Central memory CD8-positive, alpha-beta T cell (primary cell): ENCODE measurements around the gene KNOP1.
A peak's percentile ranks its signal among the peaks of the same experiment; 100 is the strongest.
"Not testable (repeated sequence)": the region's sequence is repeated elsewhere in the genome, so short reads cannot be mapped to it uniquely, and the experiment has no call there.

Source experiments
- ATAC-seq: fragments of 150-1000 bp; cut with Tn5 transposase; replicated peaks from 2 replicates; pipeline ENCODE4 v1.10.0; 2022; ENCODE audit warnings: mild to moderate bottlenecking, moderate FRiP score, moderate number of reproducible peaks; ENCODE audit not compliant: poor library complexity, severe bottlenecking; ENCODE audit errors: extremely low read depth
- DNase-seq, 2 donors: peaks; one replicate each; pipeline ENCODE4 v3.0.0; 2021; ENCODE audit warnings: low spot score in 2 of 2
- H3K27ac Mint-ChIP-seq: one replicate; pipeline ENCODE4 v1.8.0; 2022; ENCODE audit warnings: low read depth, mild to moderate bottlenecking, moderate library complexity, mixed read lengths
- H3K27me3 Mint-ChIP-seq: one replicate; pipeline ENCODE4 v1.8.0; 2022; ENCODE audit warnings: mixed read lengths
- H3K36me3 Mint-ChIP-seq: one replicate; pipeline ENCODE4 v1.8.0; 2022; ENCODE audit warnings: mild to moderate bottlenecking, moderate library complexity, mixed read lengths; ENCODE audit not compliant: insufficient read depth
- H3K4me1 Mint-ChIP-seq: one replicate; pipeline ENCODE4 v1.8.0; 2022; ENCODE audit warnings: mixed read lengths
- H3K4me3 Mint-ChIP-seq: one replicate; pipeline ENCODE4 v1.8.0; 2022; ENCODE audit warnings: mild to moderate bottlenecking, moderate library complexity, mixed read lengths
- H3K9me3 Mint-ChIP-seq: one replicate; pipeline ENCODE4 v1.8.0; 2022; ENCODE audit warnings: mixed read lengths

KNOP1 gene

GRCh38 chr16:19728636-19728965 lies 10.6 kb upstream of the KNOP1 start:
- ATAC-seq (no peak), DNase-seq (no peak)
- Mint-ChIP-seq H3K27ac (no peak overlapping the region), H3K36me3 (peaks cover under 1% of the 10 kb centered on the region), H3K4me3 (no peak overlapping the region), H3K27me3 (no peaks in the 10 kb centered on the region), H3K9me3 (no peaks in the 10 kb centered on the region), H3K4me1 (peaks cover 6% of the 10 kb centered on the region)

DNA sequence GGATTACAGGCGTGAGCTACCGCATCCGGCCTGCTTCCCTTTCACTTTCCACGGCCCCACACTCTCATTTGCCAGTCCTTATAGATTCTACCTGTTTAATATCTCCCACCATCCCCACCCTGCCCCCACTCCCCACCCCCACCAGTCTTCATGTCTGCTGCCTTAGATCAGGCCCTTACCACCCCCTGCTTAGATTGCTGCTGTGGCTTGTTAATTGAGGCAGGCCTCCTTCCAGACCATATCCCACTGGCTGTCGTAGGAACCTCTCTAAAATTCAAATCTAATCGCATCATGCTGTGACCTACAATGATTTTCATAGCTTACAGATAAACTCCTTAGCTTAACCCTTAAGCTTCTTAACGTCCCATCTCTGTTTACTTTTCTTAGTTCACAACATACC lies 5.0 kb upstream of the KNOP1 start:
- no peaks in the 10 kb centered on the region for H3K9me3 Mint-ChIP-seq
- peaks cover 6% of the 10 kb centered on the region for H3K36me3 Mint-ChIP-seq
- DNase-seq (no peak), ATAC-seq (no peak)
- H3K27me3 Mint-ChIP-seq: no peaks in the 10 kb centered on the region
- H3K4me1 Mint-ChIP-seq: peaks cover 6% of the 10 kb centered on the region
- no peak overlapping the region for H3K4me3 Mint-ChIP-seq
- no peak overlapping the region for H3K27ac Mint-ChIP-seq

DNA sequence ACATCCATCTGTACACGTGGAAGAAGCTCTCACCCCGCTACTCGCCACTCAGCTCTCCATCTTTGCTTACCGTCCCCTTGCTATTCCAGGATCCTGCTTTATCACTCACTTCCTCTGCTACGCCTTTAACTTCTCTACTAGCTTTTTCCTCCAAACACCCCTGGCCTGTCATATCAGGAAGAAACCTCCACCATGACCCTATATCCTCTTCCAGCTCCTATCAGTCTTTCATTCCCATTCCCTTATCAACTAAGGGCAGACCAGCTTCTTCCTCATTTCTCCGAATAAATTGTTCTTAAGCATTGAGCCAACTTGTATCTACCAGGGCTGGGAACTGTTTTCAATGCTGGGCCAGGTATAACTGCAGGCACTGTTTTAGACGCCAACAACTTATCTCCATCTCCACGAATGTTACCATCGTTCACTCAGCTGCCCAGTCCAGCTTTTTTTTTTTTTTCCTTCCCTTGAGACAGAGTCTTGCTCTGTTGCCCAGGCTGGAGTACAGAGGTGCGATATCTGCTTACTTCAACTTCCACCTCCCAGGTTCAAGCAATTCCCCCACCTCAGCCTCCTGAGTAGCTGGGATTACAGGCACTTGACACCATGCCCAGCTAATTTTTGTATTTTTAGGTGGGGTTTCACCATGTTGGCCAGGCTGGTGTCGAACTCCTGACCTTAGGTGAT lies 4.4 kb upstream of the KNOP1 start:
- peaks cover 10% of the 10 kb centered on the region for H3K36me3 Mint-ChIP-seq
- H3K4me3 Mint-ChIP-seq: no peak overlapping the region
- H3K27ac Mint-ChIP-seq: no peak overlapping the region
- no peaks in the 10 kb centered on the region for H3K27me3 Mint-ChIP-seq
- peaks cover 3% of the 10 kb centered on the region for H3K4me1 Mint-ChIP-seq
- no peak for DNase-seq
- no peaks in the 10 kb centered on the region for H3K9me3 Mint-ChIP-seq
- no peak for ATAC-seq

DNA sequence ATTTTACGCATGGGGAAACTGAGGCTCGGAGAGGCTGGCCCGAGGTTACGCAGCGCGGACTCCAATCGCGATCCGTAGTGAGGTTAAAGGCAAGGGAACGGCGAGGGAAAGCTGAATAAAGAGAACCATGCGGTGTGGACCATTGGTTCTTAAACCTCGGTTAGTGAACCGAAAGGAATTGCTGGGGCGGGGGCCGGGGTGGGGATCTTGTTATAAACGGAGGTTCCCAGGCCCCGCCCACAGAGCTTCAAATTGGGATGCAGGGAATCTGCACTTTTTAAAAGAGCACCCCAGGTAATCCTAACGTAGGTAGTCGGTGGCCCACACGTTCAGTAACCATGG lies 568 bp upstream of the KNOP1 start:
- Mint-ChIP-seq H3K27ac (no peak overlapping the region), H3K4me1 (peaks cover 24% of the 10 kb centered on the region), H3K4me3 (peak overlapping the region; percentile 95), H3K9me3 (no peaks in the 10 kb centered on the region), H3K36me3 (peaks cover 21% of the 10 kb centered on the region), H3K27me3 (no peaks in the 10 kb centered on the region)
- no peak for DNase-seq
- no peak for ATAC-seq

GRCh38 chr16:19717314-19717713 lies 713 bp downstream of the KNOP1 start:
- peaks cover 24% of the 10 kb centered on the region for H3K4me1 Mint-ChIP-seq
- ATAC-seq: no peak
- no peak for DNase-seq
- peaks cover 25% of the 10 kb centered on the region for H3K36me3 Mint-ChIP-seq
- peak overlapping the region; percentile 80 for H3K27ac Mint-ChIP-seq
- no peaks in the 10 kb centered on the region for H3K9me3 Mint-ChIP-seq
- no peaks in the 10 kb centered on the region for H3K27me3 Mint-ChIP-seq
- H3K4me3 Mint-ChIP-seq: peak overlapping the region; percentile 95

DNA sequence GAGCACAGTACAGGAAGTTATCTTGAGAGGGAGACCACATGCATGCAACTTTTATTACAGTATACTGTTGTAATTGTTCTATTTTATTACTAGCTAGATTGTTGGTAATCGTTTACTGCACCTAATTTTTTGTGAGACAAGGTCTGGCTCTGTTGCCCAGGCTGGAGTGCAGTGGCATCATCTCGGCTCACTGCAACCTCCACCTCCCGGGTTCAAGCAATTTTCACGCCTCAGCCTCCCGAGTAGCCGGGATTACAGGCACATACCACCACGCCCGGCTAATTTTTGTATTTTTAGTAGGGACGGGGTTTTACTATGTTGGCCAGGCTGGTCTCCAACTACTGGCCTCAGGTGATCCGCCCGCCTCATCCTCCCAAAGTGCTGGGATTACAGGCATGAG lies 1.3 kb downstream of the KNOP1 start:
- ATAC-seq: not testable (repeated sequence)

DNA sequence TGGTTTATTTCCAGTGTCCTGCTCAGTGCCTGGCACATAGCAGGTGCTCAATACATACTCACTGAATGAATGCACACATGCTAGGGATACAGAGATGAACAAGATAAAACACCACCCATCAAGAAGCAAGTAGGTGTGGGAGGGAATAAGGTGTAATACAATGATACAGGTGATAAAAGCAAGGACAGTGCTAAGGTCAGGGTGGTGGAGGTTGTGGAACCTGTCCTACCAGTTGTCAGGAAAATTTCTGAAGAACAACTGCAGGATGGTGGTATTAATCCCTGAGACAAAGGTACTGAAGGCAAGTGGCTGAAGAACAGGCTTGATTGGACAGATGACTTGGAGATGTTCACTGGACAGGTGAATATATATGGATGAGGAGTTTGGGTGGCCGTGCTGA lies 1.8 kb downstream of the KNOP1 start:
- Mint-ChIP-seq H3K36me3 (peaks cover 26% of the 10 kb centered on the region), H3K27me3 (no peaks in the 10 kb centered on the region), H3K27ac (no peak overlapping the region), H3K4me1 (peaks cover 29% of the 10 kb centered on the region), H3K4me3 (peak overlapping the region; percentile 33), H3K9me3 (no peaks in the 10 kb centered on the region)
- DNase-seq: no peak
- no peak for ATAC-seq

More for the DNA sequence above, 1.3 kb downstream of the KNOP1 start:
- Mint-ChIP-seq H3K36me3 (peaks cover 25% of the 10 kb centered on the region), H3K27ac (peak overlapping the region; percentile 80), H3K4me3 (peak overlapping the region; percentile 95), H3K4me1 (peaks cover 28% of the 10 kb centered on the region)
- H3K27me3 Mint-ChIP-seq, DNase-seq, H3K9me3 Mint-ChIP-seq: not testable (repeated sequence)

GRCh38 chr16:19715566-19715965 lies 2.5 kb downstream of the KNOP1 start:
- H3K27ac Mint-ChIP-seq: no peak overlapping the region
- DNase-seq: no peak
- H3K27me3 Mint-ChIP-seq: no peaks in the 10 kb centered on the region
- no peak overlapping the region for H3K4me3 Mint-ChIP-seq
- H3K4me1 Mint-ChIP-seq: peaks cover 29% of the 10 kb centered on the region
- peaks cover 26% of the 10 kb centered on the region for H3K36me3 Mint-ChIP-seq
- H3K9me3 Mint-ChIP-seq: no peaks in the 10 kb centered on the region
- no peak for ATAC-seq

- H3K4me3 Mint-ChIP-seq: no peak overlapping the region
- DNase-seq (no peak), ATAC-seq (no peak)
- peaks cover 30% of the 10 kb centered on the region for H3K36me3 Mint-ChIP-seq
- H3K27me3 Mint-ChIP-seq: no peaks in the 10 kb centered on the region
- peaks cover 37% of the 10 kb centered on the region for H3K4me1 Mint-ChIP-seq
- H3K27ac Mint-ChIP-seq: no peak overlapping the region
- no peaks in the 10 kb centered on the region for H3K9me3 Mint-ChIP-seq
Observed at GRCh38 chr16:19713697-19714096, 4.3 kb downstream of the KNOP1 start.

DNA sequence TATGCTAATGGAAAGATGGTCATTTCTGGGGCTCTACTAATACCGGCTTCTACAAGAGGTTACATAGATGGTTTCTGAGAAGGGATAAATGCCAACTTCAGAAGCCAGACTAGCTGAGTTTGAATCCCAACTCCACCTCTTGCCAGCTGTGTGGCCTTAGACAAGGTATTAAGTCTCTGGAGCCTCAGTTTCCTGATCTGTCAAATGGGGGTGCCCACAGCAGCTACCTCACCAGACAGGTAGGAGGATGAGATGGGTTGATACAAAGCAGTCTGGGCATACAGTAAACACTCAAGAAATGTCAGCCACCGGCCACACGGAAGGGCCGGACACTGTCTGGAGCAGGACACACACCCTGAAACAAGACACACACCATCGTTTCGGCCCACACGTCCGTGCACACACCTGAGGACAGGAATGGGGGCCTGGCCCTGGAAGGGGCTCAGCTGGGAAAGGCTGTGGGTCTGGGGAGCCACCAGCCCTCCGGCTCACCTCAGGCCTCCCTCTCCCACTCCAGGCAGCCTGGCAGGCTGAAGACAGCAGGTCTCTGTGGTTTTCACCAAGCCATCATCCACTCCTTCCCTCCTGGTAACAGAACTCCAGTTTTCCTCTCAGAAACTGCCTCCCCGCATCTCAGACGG lies 5.5 kb downstream of the KNOP1 start:
- Mint-ChIP-seq H3K4me1 (peaks cover 36% of the 10 kb centered on the region), H3K4me3 (no peak overlapping the region), H3K27me3 (no peaks in the 10 kb centered on the region), H3K36me3 (peaks cover 20% of the 10 kb centered on the region), H3K27ac (no peak overlapping the region), H3K9me3 (no peaks in the 10 kb centered on the region)
- ATAC-seq (no peak), DNase-seq (no peak)

- Mint-ChIP-seq H3K36me3 (peaks cover 23% of the 10 kb centered on the region), H3K4me1 (peaks cover 27% of the 10 kb centered on the region), H3K27me3 (no peaks in the 10 kb centered on the region), H3K4me3 (no peak overlapping the region), H3K27ac (peak overlapping the region; percentile 20), H3K9me3 (no peaks in the 10 kb centered on the region)
- DNase-seq (no peak), ATAC-seq (no peak)
Observed at GRCh38 chr16:19711643-19712042, 6.4 kb downstream of the KNOP1 start.

DNA sequence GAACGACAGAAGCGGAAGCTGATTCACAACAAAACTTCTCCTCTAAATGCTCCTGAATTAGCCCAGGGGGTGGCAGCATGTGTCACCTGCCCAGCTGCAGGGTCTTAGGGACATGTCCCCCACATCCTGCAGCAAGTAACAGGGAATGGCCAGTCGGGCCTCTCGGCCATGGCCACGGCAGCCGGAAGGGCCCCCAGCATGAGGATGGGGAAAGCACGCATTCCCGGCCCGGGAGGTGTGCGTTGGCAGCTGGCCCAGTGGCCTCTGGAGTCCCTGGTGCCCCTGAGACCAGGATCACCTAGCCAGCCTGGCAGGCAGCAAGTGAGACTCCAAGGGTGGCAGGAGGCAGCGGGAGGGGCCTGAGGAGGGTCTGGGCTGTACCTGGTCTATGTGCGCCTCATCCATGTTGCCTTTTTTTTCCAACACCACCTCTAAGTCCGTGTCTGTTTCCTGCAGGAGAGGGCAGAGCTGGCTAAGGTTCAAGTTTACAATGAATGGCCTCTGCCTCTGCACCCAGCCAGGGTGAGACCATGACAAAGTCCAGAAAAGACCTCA lies 7.0 kb downstream of the KNOP1 start:
- Mint-ChIP-seq H3K9me3 (no peaks in the 10 kb centered on the region), H3K27ac (no peak overlapping the region), H3K4me1 (peaks cover 22% of the 10 kb centered on the region), H3K4me3 (no peak overlapping the region), H3K27me3 (no peaks in the 10 kb centered on the region), H3K36me3 (peaks cover 23% of the 10 kb centered on the region)
- ATAC-seq (no peak), DNase-seq (no peak)

- Mint-ChIP-seq H3K4me1 (peaks cover 19% of the 10 kb centered on the region), H3K9me3 (no peaks in the 10 kb centered on the region), H3K27ac (no peak overlapping the region), H3K27me3 (no peaks in the 10 kb centered on the region), H3K36me3 (peaks cover 22% of the 10 kb centered on the region), H3K4me3 (no peak overlapping the region)
- no peak for ATAC-seq
- no peak for DNase-seq
Observed at GRCh38 chr16:19710191-19710908, 7.7 kb downstream of the KNOP1 start.
